HEK293 (cell line): ENCODE results near the gene FXYD4.

Experiments
- CTCF ChIA-PET: fragments of 350-600 bp; formaldehyde crosslinking; extraction: SDS; loops from one replicate; lab custom pipeline; 2021; ENCODE audit warnings: antibody characterized with exemption; lab: Yijun Ruan, JAX
- POLR2A ChIA-PET: fragments of 300-600 bp; formaldehyde crosslinking; extraction: SDS; loops from one replicate; lab custom pipeline; 2020; ENCODE audit warnings: antibody characterized with exemption, inconsistent platforms; lab: Yijun Ruan, JAX
- H3K27ac ChIP-seq: fragments of 200-500 bp; sonication (Bioruptor generic); 2 replicates; pipeline ENCODE4 v1.5.1; 2014; ENCODE audit warnings: low read depth, low read length, control low read depth, inconsistent platforms; ENCODE audit errors: extremely low read depth
- H3K36me3 ChIP-seq, 2 experiments: fragments of 200-500 bp in 1 of 2; sonication (Bioruptor generic) in 1 of 2; 1 replicate in 1 of 2; 2 replicates in 1 of 2; pipeline ENCODE4 v1.5.1; 2014 to 2017; ENCODE audit warnings: inconsistent platforms in 2 of 2, low read length in 2 of 2; ENCODE audit not compliant: control insufficient read depth in 2 of 2, insufficient read depth in 1 of 2
- H3K4me1 ChIP-seq: fragments of 200-500 bp; sonication (Bioruptor generic); 2 replicates; pipeline ENCODE4 v1.5.1; 2014; ENCODE audit warnings: mild to moderate bottlenecking, low read length, inconsistent platforms; ENCODE audit not compliant: control insufficient read depth, insufficient read depth
- H3K4me3 ChIP-seq: 2 replicates; pipeline ENCODE4 v1.5.1; 2011; ENCODE audit warnings: low read depth, mild to moderate bottlenecking, control low read depth, low read length, moderate library complexity
- H3K9me3 ChIP-seq: fragments of 200-500 bp; sonication (Bioruptor generic); 2 replicates; pipeline ENCODE4 v1.5.1; 2014; ENCODE audit warnings: low read depth, low read length, inconsistent platforms; ENCODE audit not compliant: control insufficient read depth, insufficient read depth
- HOXC10 ChIP-seq: sonication (generic); formaldehyde crosslinking; IDR thresholded peaks from 2 replicates; pipeline ENCODE4 v1.8.1; 2023; ENCODE audit warnings: mild to moderate bottlenecking, missing genetic modification reagents
- KLF1 ChIP-seq: fragments of 450-650 bp; formaldehyde crosslinking; IDR thresholded peaks from 2 replicates; pipeline ENCODE4 v1.5.1; 2016; ENCODE audit warnings: missing biosample characterization, missing genetic modification characterization
- MEIS1 ChIP-seq: sonication (generic); formaldehyde crosslinking; IDR thresholded peaks from 2 replicates; pipeline ENCODE4 v1.8.1; 2022; ENCODE audit warnings: missing genetic modification reagents, mild to moderate bottlenecking, borderline replicate concordance
- OSR2 ChIP-seq: fragments of 450-650 bp; formaldehyde crosslinking; IDR thresholded peaks from 2 replicates; pipeline ENCODE4 v1.5.1; 2016; ENCODE audit warnings: missing biosample characterization, missing genetic modification characterization
- PRDM1 ChIP-seq: fragments of 450-650 bp; formaldehyde crosslinking; IDR thresholded peaks from 2 replicates; pipeline ENCODE4; 2016; ENCODE audit warnings: missing biosample characterization, missing genetic modification characterization
- PRDM6 ChIP-seq: fragments of 450-650 bp; formaldehyde crosslinking; IDR thresholded peaks from 2 replicates; pipeline ENCODE4 v1.5.1; 2017; ENCODE audit warnings: missing biosample characterization, missing genetic modification characterization
- RBAK ChIP-seq: fragments of 450-650 bp; formaldehyde crosslinking; IDR thresholded peaks from 2 replicates; pipeline ENCODE4 v1.5.1; 2016; ENCODE audit warnings: missing biosample characterization, missing genetic modification characterization
- YY1 ChIP-seq: fragments of 450-650 bp; formaldehyde crosslinking; IDR thresholded peaks from 2 replicates; pipeline ENCODE4 v1.5.1; 2018; ENCODE audit warnings: missing biosample characterization, missing genetic modification characterization
- ZBTB26 ChIP-seq: fragments of 450-650 bp; formaldehyde crosslinking; optimal IDR thresholded peaks from 2 replicates; pipeline ENCODE3; 2016; ENCODE audit warnings: missing biosample characterization, mild to moderate bottlenecking, missing genetic modification characterization
- ZBTB8A ChIP-seq: fragments of 450-650 bp; formaldehyde crosslinking; IDR thresholded peaks from 2 replicates; pipeline ENCODE4 v1.5.1; 2016; ENCODE audit warnings: missing biosample characterization, missing genetic modification characterization
- ZFHX2 ChIP-seq: fragments of 450-650 bp; formaldehyde crosslinking; conservative IDR thresholded peaks from 2 replicates; pipeline ENCODE4 v1.5.1; 2016; ENCODE audit warnings: missing biosample characterization, missing genetic modification characterization
- ZFP41 ChIP-seq: fragments of 450-650 bp; formaldehyde crosslinking; IDR thresholded peaks from 2 replicates; pipeline ENCODE4 v1.5.1; 2016; ENCODE audit warnings: missing biosample characterization, missing genetic modification characterization, borderline replicate concordance
- ZNF114 ChIP-seq: fragments of 450-650 bp; formaldehyde crosslinking; IDR thresholded peaks from 2 replicates; pipeline ENCODE4 v1.5.0; 2017; ENCODE audit warnings: missing biosample characterization, missing genetic modification characterization
- ZNF121 ChIP-seq: fragments of 450-650 bp; formaldehyde crosslinking; IDR thresholded peaks from 2 replicates; pipeline ENCODE4 v1.5.1; 2016; ENCODE audit warnings: missing biosample characterization, missing genetic modification characterization
- ZNF146 ChIP-seq: fragments of 450-650 bp; formaldehyde crosslinking; IDR thresholded peaks from 2 replicates; pipeline ENCODE4 v1.5.1; 2016; ENCODE audit warnings: missing biosample characterization, missing genetic modification characterization
- ZNF18 ChIP-seq: fragments of 450-650 bp; formaldehyde crosslinking; IDR thresholded peaks from 2 replicates; pipeline ENCODE4 v1.5.1; 2016; ENCODE audit warnings: missing biosample characterization, missing genetic modification characterization
- ZNF266 ChIP-seq: fragments of 450-650 bp; formaldehyde crosslinking; IDR thresholded peaks from 2 replicates; pipeline ENCODE4 v1.5.1; 2016; ENCODE audit warnings: missing biosample characterization, missing genetic modification characterization, low read depth
- ZNF37A ChIP-seq: fragments of 450-650 bp; IDR thresholded peaks from 2 replicates; pipeline ENCODE4 v1.5.1; 2018; ENCODE audit warnings: missing biosample characterization, missing genetic modification characterization
- ZNF416 ChIP-seq: fragments of 450-650 bp; formaldehyde crosslinking; IDR thresholded peaks from 2 replicates; pipeline ENCODE4 v1.5.1; 2016; ENCODE audit warnings: missing biosample characterization, missing genetic modification characterization
- ZNF510 ChIP-seq: fragments of 450-650 bp; formaldehyde crosslinking; IDR thresholded peaks from 2 replicates; pipeline ENCODE4 v1.5.1; 2018; ENCODE audit warnings: mild to moderate bottlenecking, missing genetic modification characterization, missing biosample characterization; ENCODE audit not compliant: insufficient replicate concordance
- ZNF544 ChIP-seq: fragments of 450-650 bp; formaldehyde crosslinking; IDR thresholded peaks from 2 replicates; pipeline ENCODE4 v1.5.0; 2017; ENCODE audit warnings: missing biosample characterization, missing genetic modification characterization
- ZNF600 ChIP-seq: fragments of 450-650 bp; formaldehyde crosslinking; IDR thresholded peaks from 2 replicates; pipeline ENCODE4 v1.5.1; 2016; ENCODE audit warnings: missing biosample characterization, missing genetic modification characterization
- ZNF677 ChIP-seq: fragments of 450-650 bp; IDR thresholded peaks from 2 replicates; pipeline ENCODE4 v1.5.0; 2018; ENCODE audit warnings: missing biosample characterization, mild to moderate bottlenecking, missing genetic modification characterization, moderate library complexity
- ZNF768 ChIP-seq: fragments of 450-650 bp; formaldehyde crosslinking; IDR thresholded peaks from 2 replicates; pipeline ENCODE4 v1.5.1; 2018; ENCODE audit warnings: missing biosample characterization, mild to moderate bottlenecking, missing genetic modification characterization
- ZNF843 ChIP-seq: fragments of 450-650 bp; formaldehyde crosslinking; IDR thresholded peaks from 2 replicates; pipeline ENCODE4 v1.5.1; 2016; ENCODE audit warnings: missing biosample characterization, missing genetic modification characterization
- TF ChIP-seq, protein P1 (sequence below): fragments of 450-650 bp; formaldehyde crosslinking; IDR thresholded peaks from 2 replicates; pipeline ENCODE4 v1.5.1; 2016; ENCODE audit warnings: missing biosample characterization, missing genetic modification characterization
- TF ChIP-seq, protein P2 (sequence below): fragments of 450-650 bp; formaldehyde crosslinking; IDR thresholded peaks from 2 replicates; pipeline ENCODE4 v1.5.1; 2016; ENCODE audit warnings: missing biosample characterization, missing genetic modification characterization

Gene FXYD4

GRCh38 chr10:43402880-43403452 lies 31.5 kb downstream of the FXYD4 start:
- H3K4me3 ChIP-seq = no peak overlapping the region
- H3K9me3 ChIP-seq = no peaks in the 10 kb centered on the region
- no peak overlapping the region for H3K27ac ChIP-seq
- peak; percentile 92 for TF ChIP-seq ZNF121 (tag by site-specific recombination)
- peak; percentile 52 for TF ChIP-seq KLF1 (tag by site-specific recombination)
- no peak for TF ChIP-seq ZNF510
- TF ChIP-seq ZNF18 (tag by site-specific recombination) = peak; percentile 60; the same call in 1 of the 2 replicates
- TF ChIP-seq ZNF600 (tag by site-specific recombination) = 0 out of 2 replicates have a peak, but pooled peaks have one; percentile 13
- H3K36me3 ChIP-seq = peaks cover 3 to 21% of the 10 kb centered on the region in 2 experiments; a peak in 2 of 3 replicates
- ChIA-PET POLR2A (no interaction called here), CTCF (no interaction called here)
- H3K4me1 ChIP-seq = peaks cover 16% of the 10 kb centered on the region

DNA sequence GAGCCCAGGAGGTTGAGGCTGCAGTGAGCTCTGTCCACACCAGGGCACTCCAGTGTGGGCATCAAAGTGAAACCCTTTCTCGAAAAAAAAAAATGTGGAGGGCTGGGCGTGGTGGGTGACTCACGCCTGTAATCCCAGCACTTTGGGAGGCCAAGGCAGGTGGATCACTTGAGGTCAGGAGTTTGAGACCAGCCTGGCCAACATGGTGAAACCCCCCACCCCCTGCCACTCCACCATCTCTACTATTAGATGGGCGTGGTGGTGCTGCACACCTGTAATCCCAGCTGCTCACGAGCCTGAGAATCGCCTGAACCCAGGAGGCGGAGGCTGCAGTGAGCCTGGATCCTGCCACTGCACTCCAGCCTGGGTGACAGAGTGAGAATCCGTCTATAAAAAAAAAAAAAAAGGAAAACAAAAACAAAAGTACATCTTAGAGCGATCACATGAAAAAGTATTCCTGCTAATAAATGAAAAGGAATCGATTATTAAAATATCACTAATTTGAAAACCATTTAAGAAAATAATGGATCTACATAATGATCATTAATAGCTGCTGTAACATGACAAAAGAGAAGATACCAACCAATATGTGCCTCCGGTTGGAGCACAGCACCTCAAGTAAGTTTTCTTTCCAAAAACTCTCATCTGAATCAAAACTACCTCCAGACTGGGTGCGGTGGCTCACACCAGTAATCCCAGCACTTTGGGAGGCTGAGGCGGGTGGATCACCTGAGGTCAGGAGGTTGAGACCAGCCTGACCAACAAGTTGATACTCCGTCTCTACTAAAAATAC lies 32.7 kb downstream of the FXYD4 start:
- no peaks in the 10 kb centered on the region for H3K9me3 ChIP-seq
- no peak overlapping the region for H3K4me3 ChIP-seq
- H3K36me3 ChIP-seq = peaks cover 3 to 21% of the 10 kb centered on the region in 2 experiments; a peak in 2 of 3 replicates
- ChIA-PET POLR2A (interaction anchor here (0.5 kb wide), 1 partner anchor 23 kb away, joined by 3 read pairs; no protein-coding TSS in a partner anchor), CTCF (interaction anchor here (1.0 kb wide), 1 partner anchor 14 kb away, joined by 4 read pairs; no protein-coding TSS in a partner anchor)
- no peak overlapping the region for H3K27ac ChIP-seq
- H3K4me1 ChIP-seq = peaks cover 16% of the 10 kb centered on the region
- no peak for TF ChIP-seq OSR2 (tag by site-specific recombination)
- TF ChIP-seq ZNF37A (tag by site-specific recombination) = no peak
- TF ChIP-seq, protein P1, sequence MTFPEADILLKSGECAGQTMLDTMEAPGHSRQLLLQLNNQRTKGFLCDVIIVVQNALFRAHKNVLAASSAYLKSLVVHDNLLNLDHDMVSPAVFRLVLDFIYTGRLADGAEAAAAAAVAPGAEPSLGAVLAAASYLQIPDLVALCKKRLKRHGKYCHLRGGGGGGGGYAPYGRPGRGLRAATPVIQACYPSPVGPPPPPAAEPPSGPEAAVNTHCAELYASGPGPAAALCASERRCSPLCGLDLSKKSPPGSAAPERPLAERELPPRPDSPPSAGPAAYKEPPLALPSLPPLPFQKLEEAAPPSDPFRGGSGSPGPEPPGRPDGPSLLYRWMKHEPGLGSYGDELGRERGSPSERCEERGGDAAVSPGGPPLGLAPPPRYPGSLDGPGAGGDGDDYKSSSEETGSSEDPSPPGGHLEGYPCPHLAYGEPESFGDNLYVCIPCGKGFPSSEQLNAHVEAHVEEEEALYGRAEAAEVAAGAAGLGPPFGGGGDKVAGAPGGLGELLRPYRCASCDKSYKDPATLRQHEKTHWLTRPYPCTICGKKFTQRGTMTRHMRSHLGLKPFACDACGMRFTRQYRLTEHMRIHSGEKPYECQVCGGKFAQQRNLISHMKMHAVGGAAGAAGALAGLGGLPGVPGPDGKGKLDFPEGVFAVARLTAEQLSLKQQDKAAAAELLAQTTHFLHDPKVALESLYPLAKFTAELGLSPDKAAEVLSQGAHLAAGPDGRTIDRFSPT (tag by site-specific recombination) = peak; percentile 86
- no peak for TF ChIP-seq ZNF114 (tag by site-specific recombination)
- TF ChIP-seq ZNF544 (tag by site-specific recombination) = no peak
- no peak for TF ChIP-seq ZNF843 (tag by site-specific recombination)
- peak; percentile 63; the same call in 1 of the 2 replicates for TF ChIP-seq PRDM1 (tag by site-specific recombination)
- TF ChIP-seq ZFHX2 (tag by site-specific recombination) = 0 out of 2 replicates have a peak, but pooled peaks have one; percentile 17
- TF ChIP-seq ZNF768 (tag by site-specific recombination) = no peak
- no peak for TF ChIP-seq YY1
- TF ChIP-seq PRDM6 (tag by site-specific recombination) = no peak
- no peak for TF ChIP-seq ZNF146
- TF ChIP-seq ZNF677 (tag by site-specific recombination) = no peak
- TF ChIP-seq ZFP41 (tag by site-specific recombination) = no peak
- TF ChIP-seq RBAK (tag by site-specific recombination) = no peak
- TF ChIP-seq ZNF416 (tag by site-specific recombination) = no peak
- no peak for TF ChIP-seq ZBTB26 (tag by site-specific recombination)
- no peak for TF ChIP-seq ZNF266 (tag by site-specific recombination)
- no peak for TF ChIP-seq HOXC10 (CRISPR knock-in tag)
- TF ChIP-seq MEIS1 (CRISPR knock-in tag) = no peak
- TF ChIP-seq, protein P2, sequence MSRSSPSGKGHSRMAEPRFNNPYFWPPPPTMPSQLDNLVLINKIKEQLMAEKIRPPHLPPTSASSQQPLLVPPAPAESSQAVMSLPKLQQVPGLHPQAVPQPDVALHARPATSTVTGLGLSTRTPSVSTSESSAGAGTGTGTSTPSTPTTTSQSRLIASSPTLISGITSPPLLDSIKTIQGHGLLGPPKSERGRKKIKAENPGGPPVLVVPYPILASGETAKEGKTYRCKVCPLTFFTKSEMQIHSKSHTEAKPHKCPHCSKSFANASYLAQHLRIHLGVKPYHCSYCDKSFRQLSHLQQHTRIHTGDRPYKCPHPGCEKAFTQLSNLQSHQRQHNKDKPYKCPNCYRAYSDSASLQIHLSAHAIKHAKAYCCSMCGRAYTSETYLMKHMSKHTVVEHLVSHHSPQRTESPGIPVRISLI (tag by site-specific recombination) = peak; percentile 82
- peak; percentile 62 for TF ChIP-seq ZBTB8A
